Peyer's patch (tissue), 4 donors: ENCODE measurements around the gene CFAP20. TPM values are rescaled to one million over a fixed set of nuclear protein-coding genes. Genes with fewer than 3 reads are reported as not detected.
"Not testable (repeated sequence)": the region's sequence is repeated elsewhere in the genome, so short reads cannot be mapped to it uniquely, and the experiment has no call there.

Experiments
- DNase-seq, 3 donors: peaks; one replicate each; pipeline ENCODE4 v3.0.0-alpha.2; 2017 to 2019
- H3K27ac ChIP-seq, 4 donors: fragments of 200-600 bp; sonication (generic); one replicate each; pipeline ENCODE4 v1.5.1; 2016 to 2019
- H3K27me3 ChIP-seq, 2 donors: fragments of 200-600 bp; sonication (generic); one replicate each; pipeline ENCODE4 v1.5.1; 2019
- H3K36me3 ChIP-seq, 3 donors: fragments of 200-600 bp; sonication (generic); one replicate each; pipeline ENCODE4 v1.5.1; 2016 to 2019
- H3K4me1 ChIP-seq, 4 donors: fragments of 200-600 bp; sonication (generic); one replicate each; pipeline ENCODE4 v1.5.1; 2016 to 2019
- H3K4me3 ChIP-seq, 4 donors: fragments of 200-600 bp; sonication (generic); 1 replicate in 3 of 4; 2 replicates in 1 of 4; pipeline ENCODE4 v1.5.1; 2016 to 2019; ENCODE audit warnings: mild to moderate bottlenecking in 1 of 4
- H3K9me3 ChIP-seq, 4 donors: fragments of 200-600 bp; sonication (generic); one replicate each; pipeline ENCODE4 v1.5.1; 2016 to 2019; ENCODE audit warnings: mild to moderate bottlenecking in 1 of 4
- CTCF ChIP-seq, 6 experiments: fragments of 450-650 bp in 4 of 6; fragments of 200-600 bp in 2 of 6; sonication (generic) in 1 of 6; IDR thresholded peaks; one replicate each; pipeline ENCODE4 v1.5.1; 2017 to 2019; ENCODE audit warnings: antibody characterized with exemption in 6 of 6, mild to moderate bottlenecking in 3 of 6, moderate library complexity in 1 of 6
- POLR2A ChIP-seq, 2 donors: fragments of 450-650 bp; IDR thresholded peaks; one replicate each; pipeline ENCODE4 v1.5.1; 2017; ENCODE audit warnings: antibody characterized with exemption in 2 of 2, mild to moderate bottlenecking in 2 of 2, moderate library complexity in 2 of 2
- total RNA-seq, 4 donors: library from RNA; depleted of rRNA; stranded (reverse); fragments of >200 nt; gene quantifications; one replicate each; pipeline ENCODE4 v1.1.0, GENCODE V29; 2016

CFAP20 gene
- total RNA-seq, 4 donors from 2014 or later, result 5.8 to 47.7 (median 31.1) TPM

- Histone ChIP-seq H3K4me3 (no peak overlapping the region), H3K4me1 (no peaks in the 10 kb centered on the region), H3K27ac (no peak overlapping the region), H3K9me3 (no peaks in the 10 kb centered on the region), H3K36me3 (no peaks in the 10 kb centered on the region), H3K27me3 (no peaks in the 10 kb centered on the region)
- TF ChIP-seq POLR2A (IDR thresholded peaks at IDR 0.05), result no peak
- TF ChIP-seq CTCF (IDR thresholded peaks at IDR 0.05), result no peak
- no peak for DNase-seq
These were observed 30.7 kb downstream of the CFAP20 start for GRCh38 chr16:58098207-58099096.

DNA sequence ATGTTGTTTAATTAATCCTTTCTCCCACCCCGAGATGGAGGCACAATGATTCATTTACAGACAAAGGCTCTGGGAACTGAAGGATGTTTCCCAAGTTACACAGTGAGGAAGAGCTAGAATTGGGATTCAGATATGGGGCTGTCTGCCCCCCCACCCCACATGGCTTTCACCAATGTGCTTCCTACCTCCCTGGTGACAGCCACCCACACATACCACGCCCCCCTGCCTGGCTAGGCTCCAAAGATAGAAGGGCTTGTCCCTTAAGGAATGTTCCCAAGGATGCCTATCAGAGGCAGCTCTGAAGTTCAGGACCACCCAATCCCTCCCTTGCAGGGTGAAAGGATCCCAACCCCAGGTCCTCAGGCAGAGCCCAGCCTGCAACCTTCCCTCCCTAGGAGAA lies 32.9 kb downstream of the CFAP20 start:
- Histone ChIP-seq H3K4me1 (no peaks in the 10 kb centered on the region), H3K27me3 (no peaks in the 10 kb centered on the region), H3K36me3 (no peaks in the 10 kb centered on the region), H3K27ac (no peak overlapping the region), H3K4me3 (no peak overlapping the region), H3K9me3 (no peaks in the 10 kb centered on the region)
- no peak for DNase-seq
- TF ChIP-seq CTCF (IDR thresholded peaks at IDR 0.05), result no peak

- H3K4me1 ChIP-seq, DNase-seq, H3K36me3 ChIP-seq, H3K27me3 ChIP-seq, H3K9me3 ChIP-seq, H3K4me3 ChIP-seq, H3K27ac ChIP-seq: not testable (repeated sequence)
These were observed 33.6 kb downstream of the CFAP20 start for GRCh38 chr16:58095575-58095960.

DNA sequence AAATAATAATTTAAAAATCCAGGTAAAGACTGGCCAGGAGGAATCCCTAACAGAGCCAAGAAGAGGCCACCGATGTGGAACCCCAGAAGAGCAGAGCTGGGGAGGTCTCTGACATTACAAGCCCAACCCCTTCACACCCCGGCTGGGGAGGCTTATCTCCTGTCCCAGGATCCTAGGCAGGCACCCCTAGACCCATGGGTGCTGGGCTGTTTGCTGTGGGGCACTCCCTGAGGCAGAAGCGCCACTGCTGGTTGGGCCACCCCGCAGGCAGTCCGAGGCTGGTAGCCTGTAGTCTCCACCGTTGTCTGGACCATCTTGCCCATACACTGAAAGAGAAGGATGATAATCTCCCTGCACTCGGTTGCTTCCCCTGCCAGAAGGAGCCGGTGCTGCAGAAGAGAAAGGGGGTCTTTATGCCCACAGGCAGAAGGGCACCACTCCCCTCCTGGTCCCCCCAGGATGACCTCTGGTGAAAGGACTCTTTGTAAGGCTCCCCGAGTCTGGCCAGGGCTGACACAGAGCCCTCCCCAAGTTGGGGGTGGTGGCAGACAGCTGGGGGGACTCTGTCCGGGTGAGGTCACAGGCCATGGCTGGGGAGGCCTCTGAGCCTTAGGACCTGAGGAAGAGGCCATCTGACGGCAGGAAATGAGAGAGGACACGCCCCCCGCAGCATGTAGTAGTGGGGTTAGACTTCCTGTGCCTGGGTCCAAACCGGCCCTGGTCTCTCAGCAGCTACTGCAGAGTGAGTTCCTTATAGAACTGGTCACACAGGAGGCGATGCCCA lies 34.2 kb downstream of the CFAP20 start:
- Histone ChIP-seq H3K36me3 (no peaks in the 10 kb centered on the region), H3K27ac (no peak overlapping the region), H3K4me3 (no peak overlapping the region), H3K9me3 (no peaks in the 10 kb centered on the region), H3K27me3 (no peaks in the 10 kb centered on the region), H3K4me1 (no peaks in the 10 kb centered on the region)
- DNase-seq, result no peak
- no peak for TF ChIP-seq CTCF (IDR thresholded peaks at IDR 0.05)
- no peak for TF ChIP-seq POLR2A (IDR thresholded peaks at IDR 0.05)

DNA sequence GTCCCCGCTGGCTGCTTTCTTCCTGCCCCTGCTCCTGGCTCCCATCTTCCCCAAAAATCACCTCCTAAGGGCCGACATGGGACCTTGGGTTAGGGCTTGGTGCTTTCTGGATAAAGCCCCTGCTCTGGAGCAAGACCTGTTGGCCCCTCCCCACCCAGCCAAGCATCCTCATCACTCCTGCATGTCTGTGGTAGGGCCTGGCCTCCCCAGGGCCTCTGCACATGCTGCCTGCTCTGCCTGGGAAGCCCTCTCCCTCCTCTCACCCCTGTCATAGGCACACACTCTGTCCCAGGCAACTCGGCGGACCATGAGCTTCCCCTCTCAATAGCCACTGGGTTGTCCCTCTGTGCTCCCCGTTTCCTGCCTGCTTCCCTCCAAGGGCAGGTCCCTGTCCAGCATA lies 35.2 kb downstream of the CFAP20 start:
- no peaks in the 10 kb centered on the region for H3K36me3 ChIP-seq
- H3K27me3 ChIP-seq, result no peaks in the 10 kb centered on the region
- no peak for DNase-seq
- no peaks in the 10 kb centered on the region for H3K9me3 ChIP-seq
- H3K27ac ChIP-seq, result no peak overlapping the region
- TF ChIP-seq POLR2A (IDR thresholded peaks at IDR 0.05) (no peak), CTCF (IDR thresholded peaks at IDR 0.05) (no peak)
- H3K4me1 ChIP-seq, result no peaks in the 10 kb centered on the region
- no peak overlapping the region for H3K4me3 ChIP-seq

DNA sequence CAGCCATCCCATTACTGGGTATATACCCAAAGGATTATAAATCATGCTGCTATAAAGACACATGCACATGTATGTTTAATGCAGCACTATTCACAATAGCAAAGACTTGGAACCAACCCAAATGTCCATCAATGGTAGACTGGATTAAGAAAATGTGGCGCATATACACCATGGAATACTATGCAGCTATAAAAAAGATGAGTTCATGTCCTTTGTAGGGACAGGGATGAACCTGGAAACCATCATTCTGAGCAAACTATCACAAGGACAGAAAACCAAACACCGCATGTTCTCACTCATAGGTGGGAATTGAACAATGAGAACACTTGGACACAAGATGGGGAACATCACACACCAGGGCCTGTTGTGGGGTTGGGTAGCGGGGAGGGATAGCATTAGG lies 38.8 kb downstream of the CFAP20 start:
- not testable (repeated sequence) for H3K27ac ChIP-seq, H3K9me3 ChIP-seq, H3K4me1 ChIP-seq, DNase-seq, H3K4me3 ChIP-seq, H3K36me3 ChIP-seq, H3K27me3 ChIP-seq
